Measurements from ENCODE around the gene APOC4. TPM values are rescaled to one million over a fixed set of nuclear protein-coding genes. Genes with fewer than 3 reads are reported as not detected.
"Not testable (repeated sequence)": the region's sequence is repeated elsewhere in the genome, so short reads cannot be mapped to it uniquely, and the experiment has no call there.

The APOC4 gene
- total and polyA plus RNA-seq, 12 donors: 0.67 to 4.5 (median 1.3) TPM; not detected in 5

- peaks cover 35 to 42% of the 10 kb centered on the region in 2 donors for H3K4me1 ChIP-seq (replicated peaks in 1 of 2)
- peak; percentile 84 to 98 (median 95) for DNase-seq
- H3K27ac ChIP-seq: peak overlapping the region; percentile 23 to 92 (median 85)
- no peak for TF ChIP-seq CTCF (IDR thresholded peaks at IDR 0.05)
- TF ChIP-seq POLR2A (IDR thresholded peaks at IDR 0.05): no peak
- no peaks in the 10 kb centered on the region for H3K9me3 ChIP-seq (replicated peaks in 1 of 3)
- no peak overlapping the region for H3K4me3 ChIP-seq
- WGBS, 4 donors: 11 to 23% (median 19%) methylated on average over 3 to 6 of the region's 6 CpGs
- H3K27me3 ChIP-seq: no peaks in the 10 kb centered on the region
- intact Hi-C loops (cut with DNase I): no loop called here
- H3K36me3 ChIP-seq (replicated peaks in 1 of 2): peaks cover 0 to 9% of the 10 kb centered on the region in 2 donors
These were observed 29.2 kb upstream of the APOC4 start for GRCh38 chr19:44912854-44913253.

- H3K4me3 ChIP-seq: peak overlapping the region in 3 of 4 donors; percentile 13 to 70 (median 32)
- WGBS, 4 donors: 58 to 65% (median 61%) methylated on average over 21 to 23 of the region's 23 CpGs
- H3K27me3 ChIP-seq: not testable (repeated sequence)
These were observed 28.3 kb upstream of the APOC4 start for GRCh38 chr19:44913512-44914432.

GRCh38 chr19:44914433-44915206 lies 27.4 kb upstream of the APOC4 start, which contains the start of gene APOC1:
Gene APOC1 (plus strand): TSS chr19:44914608. CDS start chr19:44914892, 284 bp downstream.
- intact Hi-C loops (cut with DNase I); H3K27me3 ChIP-seq; H3K36me3 ChIP-seq (replicated peaks in 1 of 2); H3K9me3 ChIP-seq (replicated peaks in 1 of 3): not testable (repeated sequence)
- Histone ChIP-seq H3K4me3 (peak within 1 kb of the TSS; percentile 13 to 70 (median 22)), H3K4me1 (replicated peaks in 1 of 2) (peaks cover 35 to 40% of the 10 kb centered on the region in 2 donors), H3K27ac (peak within 1 kb of the TSS; percentile 78 to 92 (median 87))
- DNase-seq: peak; percentile 90 to 96 (median 93)
- whole genome bisulfite sequencing, 4 donors: 4 to 11% (median 7%) methylated on average over 22 to 27 of the region's 28 CpGs
- peak; percentile 42 to 61 for TF ChIP-seq POLR2A (IDR thresholded peaks at IDR 0.05)

More at GRCh38 chr19:44913512-44914432, 28.3 kb upstream of the APOC4 start:
- H3K9me3 ChIP-seq (replicated peaks in 1 of 3); H3K36me3 ChIP-seq (replicated peaks in 1 of 2); intact Hi-C loops (cut with DNase I): not testable (repeated sequence)
- peak in 1 of 7 donors; percentile 34 for DNase-seq
- Histone ChIP-seq H3K27ac (peak overlapping the region; percentile 78 to 92 (median 87)), H3K4me1 (replicated peaks in 1 of 2) (peaks cover 35 to 42% of the 10 kb centered on the region in 2 donors)

GRCh38 chr19:44924243-44924725 lies 17.8 kb upstream of the APOC4 start:
- peak in 1 of 7 donors; percentile 37 for DNase-seq
- Histone ChIP-seq H3K27me3 (no peaks in the 10 kb centered on the region), H3K36me3 (replicated peaks in 1 of 2) (no peaks in the 10 kb centered on the region), H3K27ac (peak overlapping the region; percentile 40 to 85 (median 73)), H3K9me3 (replicated peaks in 1 of 3) (no peaks in the 10 kb centered on the region), H3K4me3 (no peak overlapping the region), H3K4me1 (replicated peaks in 1 of 2) (peaks cover 40 to 41% of the 10 kb centered on the region in 2 donors)
- intact Hi-C loops (cut with DNase I): no loop called here
- TF ChIP-seq CTCF (IDR thresholded peaks at IDR 0.05) (no peak), POLR2A (IDR thresholded peaks at IDR 0.05) (no peak)
- WGBS, 4 donors: 56 to 68% (median 62%) methylated on average over 8 of the region's 8 CpGs
